Keratinocyte (primary cell): ENCODE data around the gene TSHZ2. TPM values are rescaled to one million over a fixed set of nuclear protein-coding genes. Genes with fewer than 3 reads are reported as not detected.

Source experiments
- DNase-seq: peaks from one replicate; pipeline ENCODE4 v3.0.0-alpha.2; 2011; ENCODE audit warnings: low read depth, missing footprints, low spot score
- FAIRE-seq: peaks from 2 replicates; lab custom pipeline; 2011; peaks lifted over from hg19 to GRCh38; lab: Jason Lieb, UNC
- H2AFZ ChIP-seq: 2 replicates; pipeline ENCODE4 v1.6.0; 2012; ENCODE audit warnings: low read length, control low read depth, inconsistent platforms; ENCODE audit not compliant: control insufficient read depth
- H3K27ac ChIP-seq: 2 replicates; pipeline ENCODE4 v1.5.1; 2011; ENCODE audit warnings: low read length; ENCODE audit not compliant: control insufficient read depth, insufficient read depth
- H3K27me3 ChIP-seq: 3 replicates; pipeline ENCODE4 v1.6.0; 2011; ENCODE audit warnings: low read length; ENCODE audit not compliant: control insufficient read depth, insufficient read depth; ENCODE audit errors: extremely low read depth
- H3K36me3 ChIP-seq, 2 experiments: 2 replicates in 1 of 2; 3 replicates in 1 of 2; pipeline ENCODE4 v1.5.1; 2011; ENCODE audit warnings: low read length in 2 of 2, mild to moderate bottlenecking in 1 of 2; ENCODE audit not compliant: control insufficient read depth in 2 of 2, insufficient read depth in 2 of 2; ENCODE audit errors: extremely low read depth in 1 of 2
- H3K4me1 ChIP-seq: 3 replicates; pipeline ENCODE4 v1.5.1; 2011; ENCODE audit warnings: low read length; ENCODE audit not compliant: control insufficient read depth, insufficient read depth; ENCODE audit errors: extremely low read depth
- H3K4me2 ChIP-seq: 3 replicates; pipeline ENCODE4 v1.6.0; 2011; ENCODE audit warnings: low read depth, low read length; ENCODE audit not compliant: control insufficient read depth, insufficient read depth; ENCODE audit errors: extremely low read depth
- H3K4me3 ChIP-seq, 3 experiments: fragments of 200-600 bp in 1 of 3; sonication (generic) in 1 of 3; 2 replicates in 2 of 3; 3 replicates in 1 of 3; pipeline ENCODE4 v1.5.1; 2011 to 2016; ENCODE audit warnings: low read length in 3 of 3, mild to moderate bottlenecking in 3 of 3, control low read depth in 2 of 3, inconsistent platforms in 1 of 3, low read depth in 1 of 3, mixed read lengths in 1 of 3, mixed run types in 1 of 3, moderate library complexity in 1 of 3; ENCODE audit not compliant: control insufficient read depth in 2 of 3, insufficient read depth in 2 of 3; ENCODE audit errors: extremely low read depth in 1 of 3
- H3K79me2 ChIP-seq: 2 replicates; pipeline ENCODE4 v1.6.0; 2012; ENCODE audit warnings: low read length; ENCODE audit not compliant: control insufficient read depth, insufficient read depth
- H3K9ac ChIP-seq: 3 replicates; pipeline ENCODE4 v1.6.0; 2011; ENCODE audit warnings: low read length; ENCODE audit not compliant: control insufficient read depth, insufficient read depth; ENCODE audit errors: extremely low read depth
- H3K9me1 ChIP-seq: 3 replicates; pipeline ENCODE4 v1.6.0; 2011; ENCODE audit warnings: low read length; ENCODE audit not compliant: control insufficient read depth, insufficient read depth; ENCODE audit errors: extremely low read depth
- H3K9me3 ChIP-seq: 2 replicates; pipeline ENCODE4 v1.5.1; 2012; ENCODE audit warnings: low read depth, low read length; ENCODE audit not compliant: control insufficient read depth
- H4K20me1 ChIP-seq: 3 replicates; pipeline ENCODE4 v1.6.0; 2011; ENCODE audit warnings: low read length; ENCODE audit not compliant: control insufficient read depth, insufficient read depth; ENCODE audit errors: extremely low read depth
- EZH2 ChIP-seq: IDR thresholded peaks from one replicate; pipeline ENCODE4 v1.6.1; 2012; ENCODE audit warnings: inconsistent platforms, mild to moderate bottlenecking, low read length, moderate library complexity
- dilution Hi-C: fragments of 300-500 bp; cut with MboI; formaldehyde crosslinking; loops from one replicate; pipeline ENCODE4 v1.7.0; 2020; ENCODE audit warnings: low sequenced_read_pairs; ENCODE audit not compliant: extremely low pct_ligation_motif_present
- polyA plus RNA-seq, 5 experiments: library from polyadenylated mRNA; depleted of rRNA in 3 of 5; stranded (reverse) in 3 of 5; stranded (forward) in 1 of 5; unstranded in 1 of 5; fragments of >200 nt; gene quantifications; 1 replicate in 1 of 5; 2 replicates in 3 of 5; 3 replicates in 1 of 5; pipeline versions ENCODE4 v1.2.1 to v1.2.3, GENCODE V29; 2011 to 2012; ENCODE audit warnings: missing spikeins in 2 of 5, low read depth in 1 of 5, low replicate concordance in 1 of 5
- TF ChIP-seq, protein P1 (sequence below), 3 experiments: IDR thresholded peaks in 1 of 3; conservative IDR thresholded peaks in 1 of 3; optimal IDR thresholded peaks in 1 of 3; 2 replicates in 2 of 3; 3 replicates in 1 of 3; pipeline versions ENCODE3 to v1.5.1; 2011; ENCODE audit warnings: low read length in 3 of 3, mild to moderate bottlenecking in 3 of 3, moderate library complexity in 2 of 3, control low read depth in 1 of 3, inconsistent platforms in 1 of 3; ENCODE audit not compliant: insufficient read depth in 2 of 3; ENCODE audit errors: extremely low read depth in 1 of 3

Gene TSHZ2
- polyA plus RNA-seq, 1 donor (not counting 4 experiments of a cell fraction or from before 2014, with no cell fraction given): 1.1 TPM

- Histone ChIP-seq H2AFZ (no peak overlapping the region), H3K9me1 (no peaks in the 10 kb centered on the region), H4K20me1 (no peaks in the 10 kb centered on the region), H3K4me2 (no peak overlapping the region), H3K9ac (no peak overlapping the region), H3K27me3 (no peaks in the 10 kb centered on the region), H3K4me1 (no peaks in the 10 kb centered on the region), H3K4me3 (no peak overlapping the region), H3K9me3 (no peaks in the 10 kb centered on the region), H3K27ac (no peak overlapping the region), H3K79me2 (no peaks in the 10 kb centered on the region), H3K36me3 (no peaks in the 10 kb centered on the region)
- FAIRE-seq (no peak), DNase-seq (no peak)
- TF ChIP-seq EZH2: no peak
- TF ChIP-seq, protein P1, sequence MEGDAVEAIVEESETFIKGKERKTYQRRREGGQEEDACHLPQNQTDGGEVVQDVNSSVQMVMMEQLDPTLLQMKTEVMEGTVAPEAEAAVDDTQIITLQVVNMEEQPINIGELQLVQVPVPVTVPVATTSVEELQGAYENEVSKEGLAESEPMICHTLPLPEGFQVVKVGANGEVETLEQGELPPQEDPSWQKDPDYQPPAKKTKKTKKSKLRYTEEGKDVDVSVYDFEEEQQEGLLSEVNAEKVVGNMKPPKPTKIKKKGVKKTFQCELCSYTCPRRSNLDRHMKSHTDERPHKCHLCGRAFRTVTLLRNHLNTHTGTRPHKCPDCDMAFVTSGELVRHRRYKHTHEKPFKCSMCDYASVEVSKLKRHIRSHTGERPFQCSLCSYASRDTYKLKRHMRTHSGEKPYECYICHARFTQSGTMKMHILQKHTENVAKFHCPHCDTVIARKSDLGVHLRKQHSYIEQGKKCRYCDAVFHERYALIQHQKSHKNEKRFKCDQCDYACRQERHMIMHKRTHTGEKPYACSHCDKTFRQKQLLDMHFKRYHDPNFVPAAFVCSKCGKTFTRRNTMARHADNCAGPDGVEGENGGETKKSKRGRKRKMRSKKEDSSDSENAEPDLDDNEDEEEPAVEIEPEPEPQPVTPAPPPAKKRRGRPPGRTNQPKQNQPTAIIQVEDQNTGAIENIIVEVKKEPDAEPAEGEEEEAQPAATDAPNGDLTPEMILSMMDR (optimal IDR thresholded peaks at IDR 0.05 in 1 of 3, IDR thresholded peaks at IDR 0.05 in 1 of 3, conservative IDR thresholded peaks at IDR 0.05 in 1 of 3; ENCODE audit: extremely low read depth in 1 of 3, insufficient read depth in 2 of 3, low read length in 3 of 3): no peak
- dilution Hi-C loops: no loop called here
Measured at GRCh38 chr20:53448875-53449274, 476.7 kb downstream of the TSHZ2 start.

DNA sequence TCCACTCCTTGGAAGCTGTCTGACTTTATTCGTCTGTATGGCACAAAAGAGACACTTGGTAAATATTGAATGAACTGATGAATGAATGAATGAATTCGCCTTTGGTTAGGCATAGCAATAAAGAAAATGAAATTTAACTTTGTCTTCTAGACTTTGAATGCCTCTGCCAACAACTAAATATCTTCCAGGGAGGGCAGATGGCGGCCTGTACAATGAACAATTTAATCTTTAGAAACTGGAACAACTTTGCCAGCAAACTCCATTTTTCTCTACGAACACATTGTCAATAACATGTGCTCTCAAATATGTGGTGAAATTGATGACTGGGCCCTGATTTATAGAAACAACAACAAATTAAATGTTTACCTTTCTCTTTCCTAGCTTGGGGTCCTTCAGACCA is 480.9 kb downstream of the TSHZ2 start:
- H2AFZ ChIP-seq: no peak overlapping the region
- no peak overlapping the region for H3K9ac ChIP-seq
- dilution Hi-C loops: no loop called here
- H3K27ac ChIP-seq: no peak overlapping the region
- no peaks in the 10 kb centered on the region for H3K9me3 ChIP-seq
- DNase-seq (no peak), FAIRE-seq (no peak)
- no peaks in the 10 kb centered on the region for H4K20me1 ChIP-seq
- no peaks in the 10 kb centered on the region for H3K27me3 ChIP-seq
- TF ChIP-seq EZH2: no peak
- TF ChIP-seq, protein P1 (optimal IDR thresholded peaks at IDR 0.05 in 1 of 3, IDR thresholded peaks at IDR 0.05 in 1 of 3, conservative IDR thresholded peaks at IDR 0.05 in 1 of 3; ENCODE audit: extremely low read depth in 1 of 3, insufficient read depth in 2 of 3, low read length in 3 of 3): no peak
- no peak overlapping the region for H3K4me3 ChIP-seq
- no peaks in the 10 kb centered on the region for H3K36me3 ChIP-seq
- no peaks in the 10 kb centered on the region for H3K79me2 ChIP-seq
- H3K9me1 ChIP-seq: no peaks in the 10 kb centered on the region
- H3K4me2 ChIP-seq: no peak overlapping the region
- H3K4me1 ChIP-seq: no peaks in the 10 kb centered on the region
